A673 (cell line): ENCODE results near the gene PCED1B.

Source experiments
- CTCF ChIP-seq: fragments of 300-800, 200-600 bp; sonication (generic); conservative IDR thresholded peaks from 2 replicates; pipeline ENCODE4 v1.5.1; 2017; ENCODE audit warnings: low read depth, mild to moderate bottlenecking, antibody characterized with exemption, low read length, moderate library complexity, mixed read lengths
- EZH2 ChIP-seq: fragments of 200-600 bp; sonication (generic); IDR thresholded peaks from 2 replicates; pipeline ENCODE4 v1.6.1; 2017; ENCODE audit warnings: borderline replicate concordance, low read depth, mild to moderate bottlenecking, mixed read lengths, antibody characterized with exemption, low read length; ENCODE audit not compliant: poor library complexity, severe bottlenecking

DNA sequence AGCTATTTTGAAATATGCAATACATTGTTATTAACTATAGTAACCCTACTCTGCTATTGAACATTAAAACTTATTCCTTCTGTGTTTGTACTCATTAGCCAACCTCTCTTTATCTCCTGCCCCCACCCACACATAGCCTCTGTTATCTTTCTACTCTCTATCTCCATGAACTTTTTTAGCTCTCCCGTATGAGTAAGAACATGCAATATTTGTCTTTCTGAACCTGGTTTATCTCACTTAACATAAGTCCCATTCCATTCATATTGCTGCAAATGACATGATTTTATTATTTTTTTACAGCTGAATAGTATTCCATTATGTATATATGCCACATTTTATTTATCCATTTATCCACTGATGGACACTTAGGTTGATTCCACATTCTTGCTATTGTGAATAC lies 79.4 kb downstream of the PCED1B start:
- TF ChIP-seq CTCF: no peak
- no peak for TF ChIP-seq EZH2
